ENCODE data around the gene CLEC2D.
"Not testable (repeated sequence)": the region's sequence is repeated elsewhere in the genome, so short reads cannot be mapped to it uniquely, and the experiment has no call there.

The CLEC2D gene

GRCh38 chr12:9731393-9731792 is 61.9 kb downstream of the CLEC2D start:
- DNase-seq, result no peak

- no peak for DNase-seq
Observed at GRCh38 chr12:9731797-9732196, 62.3 kb downstream of the CLEC2D start.

- DNase-seq, result no peak
Observed at GRCh38 chr12:9732921-9733461, 63.5 kb downstream of the CLEC2D start, which contains the start of gene CLECL1. Gene CLECL1 (minus strand): TSS chr12:9733097.

GRCh38 chr12:9735601-9736000 is 66.1 kb downstream of the CLEC2D start:
- no peak for DNase-seq

GRCh38 chr12:9736936-9737705 is 67.6 kb downstream of the CLEC2D start:
- DNase-seq, result no peak

- DNase-seq, result not testable (repeated sequence)
Observed at GRCh38 chr12:9738905-9739304, 69.4 kb downstream of the CLEC2D start.

GRCh38 chr12:9739404-9740105 is 70.0 kb downstream of the CLEC2D start:
- DNase-seq, result not testable (repeated sequence)

GRCh38 chr12:9740106-9740750 is 70.7 kb downstream of the CLEC2D start:
- no peak for DNase-seq

- no peak for DNase-seq
Observed at GRCh38 chr12:9741726-9742125, 72.2 kb downstream of the CLEC2D start.

GRCh38 chr12:9742661-9743060 is 73.1 kb downstream of the CLEC2D start:
- DNase-seq, result no peak

- DNase-seq, result no peak
Observed at GRCh38 chr12:9745199-9745598, 75.7 kb downstream of the CLEC2D start.

Data from NCI-H2081 treated with DMSO at 0.1 percent for 48 hours (cell line).